Natural killer cell (primary cell): ENCODE data around the gene NDUFA5. TPM values are rescaled to one million over a fixed set of nuclear protein-coding genes. Genes with fewer than 3 reads are reported as not detected.
"Not testable (repeated sequence)": the region's sequence is repeated elsewhere in the genome, so short reads cannot be mapped to it uniquely, and the experiment has no call there.

Experiments
- ATAC-seq, 3 donors: fragments of 150-1000 bp in 2 of 3; fragments of 200-7000 bp in 1 of 3; cut with Tn5 transposase; 1 replicate in 1 of 3; 2 replicates in 2 of 3; pipeline ENCODE4 v1.10.0; 2021; ENCODE audit warnings: mild to moderate bottlenecking in 2 of 3, moderate library complexity in 2 of 3
- DNase-seq, 2 donors: peaks; one replicate each; pipeline versions ENCODE4 v3.0.0 to v3.0.0-alpha.2; 2013 to 2021; ENCODE audit warnings: mixed read lengths in 1 of 2
- H3K27ac ChIP-seq: one replicate; pipeline ENCODE4 v1.5.1; 2013; ENCODE audit warnings: mild to moderate bottlenecking, low read length
- H3K27me3 ChIP-seq: one replicate; pipeline ENCODE4 v1.6.1; 2013; ENCODE audit warnings: low read length; ENCODE audit not compliant: control insufficient read depth, insufficient read depth
- H3K36me3 ChIP-seq: one replicate; pipeline ENCODE4 v1.6.1; 2013; ENCODE audit warnings: low read length; ENCODE audit not compliant: control insufficient read depth, insufficient read depth
- H3K4me1 ChIP-seq: one replicate; pipeline ENCODE4 v1.6.1; 2013; ENCODE audit warnings: low read length; ENCODE audit not compliant: control insufficient read depth, insufficient read depth
- H3K4me3 ChIP-seq: one replicate; pipeline ENCODE4 v1.5.1; 2013; ENCODE audit warnings: low read length
- H3K9me3 ChIP-seq: one replicate; pipeline ENCODE4 v1.6.1; 2013; ENCODE audit warnings: low read length; ENCODE audit not compliant: control insufficient read depth, insufficient read depth
- H3K27ac Mint-ChIP-seq, 2 donors: one replicate each; pipeline ENCODE4 v1.8.0; 2022; ENCODE audit warnings: mild to moderate bottlenecking in 2 of 2, mixed read lengths in 2 of 2, moderate library complexity in 1 of 2
- H3K27me3 Mint-ChIP-seq, 2 donors: one replicate each; pipeline ENCODE4 v1.8.0; 2022; ENCODE audit warnings: low read depth in 2 of 2, mixed read lengths in 2 of 2
- H3K36me3 Mint-ChIP-seq: one replicate; pipeline ENCODE4 v1.8.0; 2022; ENCODE audit warnings: mixed read lengths
- H3K4me1 Mint-ChIP-seq, 2 donors: one replicate each; pipeline ENCODE4 v1.8.0; 2022; ENCODE audit warnings: mixed read lengths in 2 of 2
- H3K4me3 Mint-ChIP-seq: one replicate; pipeline ENCODE4 v1.8.0; 2022; ENCODE audit warnings: mild to moderate bottlenecking, moderate library complexity, mixed read lengths
- H3K9me3 Mint-ChIP-seq, 2 donors: one replicate each; pipeline ENCODE4 v1.8.0; 2022; ENCODE audit warnings: mixed read lengths in 2 of 2
- CTCF ChIP-seq: fragments of 200-600 bp; IDR thresholded peaks from one replicate; pipeline ENCODE4 v1.8.0; 2022; ENCODE audit warnings: antibody characterized with exemption
- WGBS: methylation state at CpG from one replicate; pipeline ENCODE4 v1.1.7; 2013; ENCODE audit warnings: missing lambda C conversion rate; ENCODE audit not compliant: insufficient coverage; 5-methylcytosine and 5-hydroxymethylcytosine counted together
- intact Hi-C: fragments of 100-400 bp; cut with micrococcal nuclease; formaldehyde crosslinking; loops from one replicate; pipeline ENCODE4 v1.14.2; 2022
- total RNA-seq, 4 donors: library from RNA; stranded (reverse); fragments of 120-200 nt in 1 of 4; gene quantifications; one replicate each; pipeline versions ENCODE4 v1.2.3 to v1.2.4, GENCODE V29; 2013 to 2022

The NDUFA5 gene
- total RNA-seq, 3 donors from 2014 or later (not counting 1 experiment from before 2014, with no cell fraction given), result 46.0 to 51.2 (median 50.4) TPM

- H3K4me3 Mint-ChIP-seq, H3K27ac ChIP-seq, H3K9me3 ChIP-seq, H3K9me3 Mint-ChIP-seq, H3K27me3 ChIP-seq, H3K36me3 Mint-ChIP-seq, intact Hi-C loops, H3K36me3 ChIP-seq, DNase-seq, H3K4me1 Mint-ChIP-seq, H3K27ac Mint-ChIP-seq, H3K4me3 ChIP-seq, ATAC-seq, H3K4me1 ChIP-seq: not testable (repeated sequence)
- WGBS, result 95% methylated on average over 6 of the region's 7 CpGs
- peaks cover 0 to 10% of the 10 kb centered on the region in 2 donors for H3K27me3 Mint-ChIP-seq
Observed at GRCh38 chr7:123526533-123526932, 31.1 kb downstream of the NDUFA5 start.

DNA sequence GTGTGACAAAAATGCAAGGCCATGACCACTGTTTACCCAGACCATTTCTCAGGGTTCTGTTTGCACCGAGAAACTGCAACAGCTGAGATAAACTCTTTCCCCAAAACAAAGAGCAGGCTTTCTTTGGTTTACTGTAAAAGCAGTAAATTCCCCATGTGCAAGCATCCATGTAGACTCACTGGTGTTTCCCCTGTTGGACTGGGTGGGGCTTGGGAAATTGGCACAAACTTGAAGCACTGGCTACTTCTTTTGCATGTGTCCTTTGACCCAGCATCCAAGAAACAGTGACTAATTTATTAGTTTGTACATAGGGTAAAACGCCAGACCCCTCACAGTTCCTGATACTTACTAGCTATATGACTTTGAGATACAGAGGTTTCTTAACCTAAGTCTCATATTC, 35.6 kb downstream of the NDUFA5 start:
- no peak for DNase-seq
- H3K36me3 Mint-ChIP-seq, result no peaks in the 10 kb centered on the region
- Histone ChIP-seq H3K4me3 (no peak overlapping the region), H3K27me3 (no peaks in the 10 kb centered on the region), H3K36me3 (no peaks in the 10 kb centered on the region), H3K4me1 (no peaks in the 10 kb centered on the region), H3K27ac (no peak overlapping the region), H3K9me3 (no peaks in the 10 kb centered on the region)
- H3K4me3 Mint-ChIP-seq, result no peak overlapping the region
- no peak for ATAC-seq
- no peaks in the 10 kb centered on the region for H3K4me1 Mint-ChIP-seq
- H3K27me3 Mint-ChIP-seq, result peaks cover 9 to 17% of the 10 kb centered on the region in 2 donors
- H3K27ac Mint-ChIP-seq, result no peak overlapping the region
- WGBS, result 82% methylated on average over 1 of the region's 2 CpGs
- intact Hi-C loops, result no loop called here
- H3K9me3 Mint-ChIP-seq, result no peaks in the 10 kb centered on the region
- TF ChIP-seq CTCF, result no peak

DNA sequence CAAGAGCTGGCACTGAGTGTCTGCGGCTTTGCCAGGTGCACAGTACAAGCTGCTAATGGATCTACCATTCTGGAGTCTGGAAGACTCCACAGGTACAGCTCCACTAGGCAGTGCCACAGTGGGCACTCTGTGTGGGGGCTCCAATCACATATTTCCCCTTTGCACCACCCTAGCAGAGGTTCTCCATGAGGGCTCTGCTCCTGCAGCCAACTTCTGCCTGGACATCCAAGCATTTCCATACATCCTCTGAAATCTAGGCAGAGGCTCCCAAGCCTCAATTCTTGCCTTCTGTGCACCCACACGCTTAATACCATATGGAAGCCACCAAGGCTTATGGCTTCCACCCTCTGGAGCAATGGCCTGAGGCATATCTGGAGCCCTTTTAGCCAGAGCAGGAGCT, 52.4 kb downstream of the NDUFA5 start:
- H3K36me3 Mint-ChIP-seq, result no peaks in the 10 kb centered on the region
- intact Hi-C loops, result no loop called here
- no peak overlapping the region for H3K27ac Mint-ChIP-seq
- ATAC-seq (no peak), DNase-seq (no peak)
- WGBS, result 79% methylated on average over 2 of the region's 2 CpGs
- no peaks in the 10 kb centered on the region for H3K4me1 ChIP-seq
- H3K27me3 ChIP-seq, result no peaks in the 10 kb centered on the region
- H3K27me3 Mint-ChIP-seq, result peaks cover 11 to 37% of the 10 kb centered on the region in 2 donors
- H3K4me3 ChIP-seq, result no peak overlapping the region
- H3K27ac ChIP-seq, result no peak overlapping the region
- no peaks in the 10 kb centered on the region for H3K36me3 ChIP-seq
- H3K4me3 Mint-ChIP-seq, result no peak overlapping the region
- no peak for TF ChIP-seq CTCF
- peaks cover 5% of the 10 kb centered on the region for H3K9me3 ChIP-seq
- no peaks in the 10 kb centered on the region for H3K9me3 Mint-ChIP-seq
- H3K4me1 Mint-ChIP-seq, result no peaks in the 10 kb centered on the region

GRCh38 chr7:123502201-123502600, 55.4 kb downstream of the NDUFA5 start:
- no peak overlapping the region for H3K4me3 Mint-ChIP-seq
- 88% methylated on average over 4 of the region's 5 CpGs for WGBS

More at GRCh38 chr7:123502201-123502600, 55.4 kb downstream of the NDUFA5 start:
- no peaks in the 10 kb centered on the region for H3K36me3 ChIP-seq
- no peak overlapping the region for H3K4me3 ChIP-seq
- peaks cover 5% of the 10 kb centered on the region for H3K9me3 ChIP-seq
- H3K4me1 ChIP-seq, result no peaks in the 10 kb centered on the region
- no peaks in the 10 kb centered on the region for H3K4me1 Mint-ChIP-seq
- no peak for ATAC-seq
- no peaks in the 10 kb centered on the region for H3K9me3 Mint-ChIP-seq
- H3K27ac Mint-ChIP-seq, result no peak overlapping the region
- TF ChIP-seq CTCF, result no peak
- peaks cover 15 to 55% of the 10 kb centered on the region in 2 donors for H3K27me3 Mint-ChIP-seq
- intact Hi-C loops, result no loop called here
- no peak overlapping the region for H3K27ac ChIP-seq
- H3K27me3 ChIP-seq, result no peaks in the 10 kb centered on the region
- no peaks in the 10 kb centered on the region for H3K36me3 Mint-ChIP-seq
- DNase-seq, result no peak
